Stimulated activated CD4-positive, alpha-beta T cell treated with anti-CD3 and anti-CD28 coated beads, Interleukin-1b, Interleukin-23, amount 100 ng/mL, for 48 hours (primary cell): Measurements from ENCODE around the gene DHX32.
"Not testable (repeated sequence)": the region's sequence is repeated elsewhere in the genome, so short reads cannot be mapped to it uniquely, and the experiment has no call there.

Experiments
- DNase-seq: peaks from one replicate; pipeline ENCODE4 v3.0.0-alpha.2; 2020

Gene DHX32

GRCh38 chr10:125881192-125881591 lies at the start of gene DHX32:
DHX32 (minus strand) TSS chr10:125881292; CDS start chr10:125880824, 468 bp downstream.
- DNase-seq, result no peak

- no peak for DNase-seq
These were observed 48.5 kb upstream of the DHX32 start for GRCh38 chr10:125929618-125930017.

- DNase-seq, result no peak
These were observed 48.0 kb upstream of the DHX32 start for GRCh38 chr10:125928928-125929585.

- DNase-seq, result not testable (repeated sequence)
These were observed 46.2 kb upstream of the DHX32 start for GRCh38 chr10:125927265-125927664.

GRCh38 chr10:125926247-125926646 lies 45.2 kb upstream of the DHX32 start:
- DNase-seq, result no peak

GRCh38 chr10:125925262-125925834 lies 44.3 kb upstream of the DHX32 start:
- DNase-seq, result no peak

- DNase-seq, result not testable (repeated sequence)
These were observed 40.7 kb upstream of the DHX32 start for GRCh38 chr10:125921643-125922306.

- DNase-seq, result not testable (repeated sequence)
These were observed 36.7 kb upstream of the DHX32 start for GRCh38 chr10:125917704-125918361.

- DNase-seq, result no peak
These were observed 35.9 kb upstream of the DHX32 start for GRCh38 chr10:125916977-125917376.

GRCh38 chr10:125913277-125913676 lies 32.2 kb upstream of the DHX32 start:
- not testable (repeated sequence) for DNase-seq

- DNase-seq, result no peak
These were observed 30.9 kb upstream of the DHX32 start for GRCh38 chr10:125911990-125912389.

- no peak for DNase-seq
These were observed 30.1 kb upstream of the DHX32 start for GRCh38 chr10:125911145-125911544.

- not testable (repeated sequence) for DNase-seq
These were observed 28.4 kb upstream of the DHX32 start for GRCh38 chr10:125909491-125909890.

- not testable (repeated sequence) for DNase-seq
These were observed 27.7 kb upstream of the DHX32 start for GRCh38 chr10:125908813-125909212.

GRCh38 chr10:125907598-125907997 lies 26.5 kb upstream of the DHX32 start:
- not testable (repeated sequence) for DNase-seq

GRCh38 chr10:125905069-125905994 lies 24.2 kb upstream of the DHX32 start:
- DNase-seq, result not testable (repeated sequence)

- not testable (repeated sequence) for DNase-seq
These were observed 22.1 kb upstream of the DHX32 start for GRCh38 chr10:125903135-125903640.

- DNase-seq, result not testable (repeated sequence)
These were observed 19.9 kb upstream of the DHX32 start for GRCh38 chr10:125900963-125901362.

- DNase-seq, result not testable (repeated sequence)
These were observed 16.2 kb upstream of the DHX32 start for GRCh38 chr10:125897317-125897716.

GRCh38 chr10:125896088-125896934 lies 15.2 kb upstream of the DHX32 start, which contains the start of gene FANK1:
FANK1 (plus strand) TSS chr10:125896564; CDS start chr10:125896643, 79 bp downstream.
- DNase-seq, result peak; percentile 80
